HG03565 (cell line): ENCODE results near the gene CFAP65.

Experiments
- ATAC-seq: cut with Tn5 transposase; IDR thresholded peaks from one replicate; pipeline ENCODE4 v1.9.1; 2021; ENCODE audit warnings: mild to moderate bottlenecking, moderate library complexity; ENCODE audit not compliant: unreplicated experiment

The CFAP65 gene

GRCh38 chr2:219060821-219061791 lies 19.8 kb upstream of the CFAP65 start, which contains the start of gene IHH:
TSS of gene IHH (minus strand) at chr2:219060921. CDS start at chr2:219060467, 454 bp downstream.
- ATAC-seq, result no peak

GRCh38 chr2:219059725-219060682 lies 18.7 kb upstream of the CFAP65 start:
- ATAC-seq, result no peak

GRCh38 chr2:219059375-219059724 lies 18.0 kb upstream of the CFAP65 start:
- ATAC-seq, result no peak

GRCh38 chr2:219058541-219059374 lies 17.4 kb upstream of the CFAP65 start:
- no peak for ATAC-seq

- peak; percentile 89 for ATAC-seq
These were observed 16.6 kb upstream of the CFAP65 start for GRCh38 chr2:219057709-219058540.

- ATAC-seq, result no peak
These were observed 15.8 kb upstream of the CFAP65 start for GRCh38 chr2:219056896-219057708.

GRCh38 chr2:219056176-219056895 lies 15.0 kb upstream of the CFAP65 start:
- ATAC-seq, result no peak

GRCh38 chr2:219054956-219055903 lies 13.9 kb upstream of the CFAP65 start:
- ATAC-seq, result no peak

GRCh38 chr2:219049282-219049681 lies 8.0 kb upstream of the CFAP65 start:
- ATAC-seq, result no peak

GRCh38 chr2:219045937-219046550 lies 4.7 kb upstream of the CFAP65 start:
- no peak for ATAC-seq

GRCh38 chr2:219042750-219043149 lies 1.4 kb upstream of the CFAP65 start:
- ATAC-seq, result no peak

GRCh38 chr2:219042157-219042556 lies 841 bp upstream of the CFAP65 start:
- no peak for ATAC-seq

- ATAC-seq, result no peak
These were observed 2.7 kb downstream of the CFAP65 start for GRCh38 chr2:219038600-219038999.

- ATAC-seq, result no peak
These were observed 3.4 kb downstream of the CFAP65 start for GRCh38 chr2:219037783-219038499.

- ATAC-seq, result no peak
These were observed 5.4 kb downstream of the CFAP65 start for GRCh38 chr2:219035942-219036341.

GRCh38 chr2:219034823-219035222 lies 6.5 kb downstream of the CFAP65 start:
- ATAC-seq, result no peak
